ENCODE measurements around the gene TGFBR2. TPM values are rescaled to one million over a fixed set of nuclear protein-coding genes. Genes with fewer than 3 reads are reported as not detected.
"Not testable (repeated sequence)": the region's sequence is repeated elsewhere in the genome, so short reads cannot be mapped to it uniquely, and the experiment has no call there.

Gene TGFBR2
- total RNA-seq, 1 donor: 37.1 TPM

- DNase-seq (ENCODE audit: low read depth): no peak
- no peak for TF ChIP-seq CTCF (IDR thresholded peaks at IDR 0.05; ENCODE audit: insufficient read depth, low read depth, low read length)
- no peak overlapping the region for H3K4me3 ChIP-seq (ENCODE audit: low read depth, low read length)
These were observed 15.7 kb downstream of the TGFBR2 start for GRCh38 chr3:30622047-30622545.

GRCh38 chr3:30622790-30623189 is 16.4 kb downstream of the TGFBR2 start:
- no peak for DNase-seq (ENCODE audit: low read depth)
- H3K4me3 ChIP-seq (ENCODE audit: low read depth, low read length): no peak overlapping the region
- no peak for TF ChIP-seq CTCF (IDR thresholded peaks at IDR 0.05; ENCODE audit: insufficient read depth, low read depth, low read length)

- no peak for DNase-seq (ENCODE audit: low read depth)
- no peak overlapping the region for H3K4me3 ChIP-seq (ENCODE audit: low read depth, low read length)
- no peak for TF ChIP-seq CTCF (IDR thresholded peaks at IDR 0.05; ENCODE audit: insufficient read depth, low read depth, low read length)
These were observed 16.9 kb downstream of the TGFBR2 start for GRCh38 chr3:30623351-30623750.

- not testable (repeated sequence) for H3K4me3 ChIP-seq (ENCODE audit: low read depth, low read length); DNase-seq (ENCODE audit: low read depth)
These were observed 18.1 kb downstream of the TGFBR2 start for GRCh38 chr3:30624480-30624879.

GRCh38 chr3:30625541-30626438 is 19.4 kb downstream of the TGFBR2 start:
- TF ChIP-seq CTCF (IDR thresholded peaks at IDR 0.05; ENCODE audit: insufficient read depth, low read depth, low read length): no peak
- DNase-seq (ENCODE audit: low read depth): peak; percentile 87
- H3K4me3 ChIP-seq (ENCODE audit: low read depth, low read length): no peak overlapping the region

GRCh38 chr3:30626443-30627180 is 20.2 kb downstream of the TGFBR2 start:
- peak; percentile 89 for DNase-seq (ENCODE audit: low read depth)
- no peak overlapping the region for H3K4me3 ChIP-seq (ENCODE audit: low read depth, low read length)
- TF ChIP-seq CTCF (IDR thresholded peaks at IDR 0.05; ENCODE audit: insufficient read depth, low read depth, low read length): no peak

All from fibroblast of villous mesenchyme (primary cell).